DND-41 (cell line): Measurements from ENCODE around the gene IQCK.

Experiments used
- ATAC-seq: fragments of 200-7000 bp; cut with Tn5 transposase; 3 replicates; pipeline ENCODE4 v1.9.1; 2021; ENCODE audit warnings: low read depth; ENCODE audit not compliant: insufficient read depth
- DNase-seq: peaks from one replicate; pipeline ENCODE4 v3.0.0-alpha.2; 2020
- H2AFZ ChIP-seq: 2 replicates; pipeline ENCODE4 v1.6.0; 2012; ENCODE audit warnings: low read depth, low read length
- H3K27ac ChIP-seq: 2 replicates; pipeline ENCODE4 v1.5.1; 2012; ENCODE audit warnings: low read length, inconsistent platforms
- H3K27me3 ChIP-seq: fragments of 200-600 bp; sonication (generic); 2 replicates; pipeline ENCODE4 v1.6.0; 2012; ENCODE audit warnings: low read length, mild to moderate bottlenecking, inconsistent platforms; ENCODE audit not compliant: insufficient read depth, poor library complexity
- H3K36me3 ChIP-seq: 2 replicates; pipeline ENCODE4 v1.5.1; 2012; ENCODE audit warnings: low read length, inconsistent platforms; ENCODE audit not compliant: insufficient read depth
- H3K4me1 ChIP-seq: 2 replicates; pipeline ENCODE4 v1.5.1; 2012; ENCODE audit warnings: mild to moderate bottlenecking, low read length; ENCODE audit not compliant: insufficient read depth
- H3K4me2 ChIP-seq: 2 replicates; pipeline ENCODE4 v1.6.0; 2012; ENCODE audit warnings: mild to moderate bottlenecking, moderate library complexity, low read length, inconsistent platforms; ENCODE audit not compliant: insufficient read depth
- H3K4me3 ChIP-seq, 2 experiments: fragments of 200-600 bp in 1 of 2; shearing (Covaris generic) in 1 of 2; 2 replicates each; pipeline ENCODE4 v1.5.1; 2012 to 2016; ENCODE audit warnings: inconsistent platforms in 2 of 2, low read length in 2 of 2, mild to moderate bottlenecking in 2 of 2, low read depth in 1 of 2, moderate library complexity in 1 of 2
- H3K79me2 ChIP-seq: 2 replicates; pipeline ENCODE4 v1.6.0; 2012; ENCODE audit warnings: low read length, inconsistent platforms; ENCODE audit not compliant: insufficient read depth
- H3K9ac ChIP-seq: 2 replicates; pipeline ENCODE4 v1.6.0; 2012; ENCODE audit warnings: low read depth, mild to moderate bottlenecking, inconsistent platforms, low read length, moderate library complexity
- H3K9me3 ChIP-seq: 2 replicates; pipeline ENCODE4 v1.5.1; 2012; ENCODE audit warnings: low read length, moderate library complexity, mild to moderate bottlenecking, inconsistent platforms; ENCODE audit not compliant: insufficient read depth, severe bottlenecking
- H4K20me1 ChIP-seq: 2 replicates; pipeline ENCODE4 v1.6.0; 2012; ENCODE audit warnings: low read length; ENCODE audit not compliant: insufficient read depth
- EZH2 ChIP-seq: IDR thresholded peaks from 3 replicates; pipeline ENCODE4 v1.6.1; 2012; ENCODE audit warnings: borderline replicate concordance, low read depth, mild to moderate bottlenecking, moderate library complexity, low read length, inconsistent platforms; ENCODE audit not compliant: severe bottlenecking
- TF ChIP-seq, protein P1 (sequence below): IDR thresholded peaks from 2 replicates; pipeline ENCODE4 v1.5.1; 2012; ENCODE audit warnings: borderline replicate concordance, low read length, moderate library complexity, mild to moderate bottlenecking; ENCODE audit not compliant: poor library complexity, severe bottlenecking; ENCODE audit errors: extremely low read depth

IQCK gene

DNA sequence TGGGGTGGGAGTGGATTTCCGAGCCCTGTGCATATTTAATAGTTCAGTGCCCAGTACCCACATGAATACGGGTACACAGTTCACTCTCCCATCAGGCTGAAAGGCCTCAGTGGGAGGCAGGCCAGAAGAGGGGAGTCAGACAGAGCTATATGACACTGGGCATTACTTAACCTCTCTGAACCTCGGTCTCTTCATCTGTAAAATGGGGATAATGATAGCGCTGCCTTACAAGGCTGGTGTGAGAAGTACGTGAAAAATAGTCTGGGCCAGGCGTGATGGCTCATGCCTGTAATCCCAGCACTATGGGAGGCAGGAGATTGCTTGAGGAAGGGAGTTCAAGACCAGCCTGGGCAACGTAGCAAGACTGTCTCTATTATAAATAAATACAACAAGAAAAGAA is 163.0 kb downstream of the IQCK start:
- no peak for DNase-seq
- Histone ChIP-seq H2AFZ (no peak overlapping the region), H3K4me3 (no peak overlapping the region), H3K79me2 (no peaks in the 10 kb centered on the region), H3K4me1 (peaks cover 2% of the 10 kb centered on the region; the same call in 1 of the 2 replicates), H3K27ac (no peak overlapping the region), H3K4me2 (no peak overlapping the region), H3K9ac (no peak overlapping the region), H3K36me3 (no peaks in the 10 kb centered on the region), H3K9me3 (no peaks in the 10 kb centered on the region), H3K27me3 (no peaks in the 10 kb centered on the region), H4K20me1 (no peaks in the 10 kb centered on the region)
- ATAC-seq: no peak
- no peak for TF ChIP-seq EZH2
- TF ChIP-seq, protein P1, sequence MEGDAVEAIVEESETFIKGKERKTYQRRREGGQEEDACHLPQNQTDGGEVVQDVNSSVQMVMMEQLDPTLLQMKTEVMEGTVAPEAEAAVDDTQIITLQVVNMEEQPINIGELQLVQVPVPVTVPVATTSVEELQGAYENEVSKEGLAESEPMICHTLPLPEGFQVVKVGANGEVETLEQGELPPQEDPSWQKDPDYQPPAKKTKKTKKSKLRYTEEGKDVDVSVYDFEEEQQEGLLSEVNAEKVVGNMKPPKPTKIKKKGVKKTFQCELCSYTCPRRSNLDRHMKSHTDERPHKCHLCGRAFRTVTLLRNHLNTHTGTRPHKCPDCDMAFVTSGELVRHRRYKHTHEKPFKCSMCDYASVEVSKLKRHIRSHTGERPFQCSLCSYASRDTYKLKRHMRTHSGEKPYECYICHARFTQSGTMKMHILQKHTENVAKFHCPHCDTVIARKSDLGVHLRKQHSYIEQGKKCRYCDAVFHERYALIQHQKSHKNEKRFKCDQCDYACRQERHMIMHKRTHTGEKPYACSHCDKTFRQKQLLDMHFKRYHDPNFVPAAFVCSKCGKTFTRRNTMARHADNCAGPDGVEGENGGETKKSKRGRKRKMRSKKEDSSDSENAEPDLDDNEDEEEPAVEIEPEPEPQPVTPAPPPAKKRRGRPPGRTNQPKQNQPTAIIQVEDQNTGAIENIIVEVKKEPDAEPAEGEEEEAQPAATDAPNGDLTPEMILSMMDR: no peak

DNA sequence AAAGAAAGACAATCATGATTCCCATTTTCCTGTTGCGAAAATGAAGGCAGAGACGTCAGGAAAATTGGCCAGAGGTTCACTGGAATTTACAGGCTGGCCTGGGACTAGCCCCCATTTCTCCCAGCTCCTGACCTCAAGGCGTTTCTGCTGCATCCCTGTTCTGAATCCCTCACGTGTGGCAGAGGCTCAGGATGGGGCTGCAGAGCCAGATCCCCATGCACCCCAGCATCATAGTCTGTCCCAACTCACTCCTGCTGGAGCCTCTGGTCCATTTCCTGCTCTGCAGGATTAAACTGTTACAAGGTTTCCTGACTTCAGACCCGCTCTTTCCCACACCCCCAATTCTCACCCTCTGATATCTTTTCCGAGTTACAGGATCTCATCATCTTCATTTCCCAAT is 163.7 kb downstream of the IQCK start:
- ATAC-seq (no peak), DNase-seq (no peak)
- Histone ChIP-seq H3K79me2 (no peaks in the 10 kb centered on the region), H3K9me3 (no peaks in the 10 kb centered on the region), H4K20me1 (no peaks in the 10 kb centered on the region), H3K27me3 (no peaks in the 10 kb centered on the region), H3K9ac (no peak overlapping the region), H3K4me3 (no peak overlapping the region), H3K36me3 (no peaks in the 10 kb centered on the region), H3K4me2 (no peak overlapping the region), H3K4me1 (peaks cover 8% of the 10 kb centered on the region), H2AFZ (no peak overlapping the region), H3K27ac (no peak overlapping the region)
- TF ChIP-seq, protein P1: no peak
- no peak for TF ChIP-seq EZH2

DNA sequence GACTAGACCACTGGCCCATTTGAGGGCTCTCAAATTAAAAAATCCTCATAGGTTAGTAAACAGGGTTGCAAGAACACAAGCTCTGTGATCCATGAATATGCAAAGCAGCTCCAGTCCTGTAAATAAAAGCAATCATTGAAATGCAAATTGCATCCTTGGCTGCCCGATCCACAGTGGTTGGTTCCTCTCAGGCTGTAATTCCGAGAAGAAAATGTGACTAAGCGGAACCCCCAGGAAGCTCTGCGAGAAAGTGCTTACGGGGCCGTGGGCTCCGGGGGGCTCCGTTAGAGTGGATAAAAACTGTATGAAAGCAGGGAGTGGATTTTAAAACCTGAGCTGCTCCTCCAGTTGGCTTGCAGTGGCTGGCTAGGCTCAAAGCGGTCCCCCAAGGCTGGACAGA is 164.1 kb downstream of the IQCK start:
- Histone ChIP-seq H3K36me3 (no peaks in the 10 kb centered on the region), H3K79me2 (no peaks in the 10 kb centered on the region), H3K27ac (no peak overlapping the region), H3K4me2 (no peak overlapping the region), H3K9ac (no peak overlapping the region), H4K20me1 (no peaks in the 10 kb centered on the region), H3K4me1 (peaks cover 8% of the 10 kb centered on the region), H3K9me3 (no peaks in the 10 kb centered on the region), H2AFZ (no peak overlapping the region), H3K27me3 (no peaks in the 10 kb centered on the region), H3K4me3 (no peak overlapping the region)
- no peak for ATAC-seq
- DNase-seq: no peak
- TF ChIP-seq, protein P1: no peak
- no peak for TF ChIP-seq EZH2

DNA sequence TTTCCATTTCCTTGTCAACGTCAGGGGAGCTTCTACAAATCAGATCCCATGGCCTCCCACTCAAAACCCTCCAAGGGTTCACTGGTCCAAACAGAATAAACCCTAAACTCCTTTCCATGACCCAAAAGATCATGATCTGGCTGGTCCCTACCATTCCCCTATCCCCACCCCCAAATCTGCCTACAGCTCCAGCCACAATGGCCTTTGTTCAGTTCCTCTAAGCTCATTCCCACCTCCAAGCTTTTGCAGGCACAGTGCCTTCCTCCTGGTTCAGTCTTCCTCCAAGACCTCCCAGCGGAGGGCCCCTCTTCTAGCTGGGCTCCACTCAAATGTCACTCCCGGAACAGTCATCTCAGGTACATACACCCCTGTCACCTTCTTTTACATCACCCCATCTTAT is 164.6 kb downstream of the IQCK start:
- no peak overlapping the region for H3K9ac ChIP-seq
- H3K36me3 ChIP-seq: no peaks in the 10 kb centered on the region
- H2AFZ ChIP-seq: no peak overlapping the region
- H3K4me1 ChIP-seq: peaks cover 8% of the 10 kb centered on the region
- no peak overlapping the region for H3K27ac ChIP-seq
- TF ChIP-seq, protein P1: no peak
- TF ChIP-seq EZH2: no peak
- ATAC-seq: no peak
- H3K79me2 ChIP-seq: no peaks in the 10 kb centered on the region
- no peaks in the 10 kb centered on the region for H4K20me1 ChIP-seq
- H3K27me3 ChIP-seq: no peaks in the 10 kb centered on the region
- H3K4me2 ChIP-seq: no peak overlapping the region
- H3K9me3 ChIP-seq: no peaks in the 10 kb centered on the region
- DNase-seq: no peak
- no peak overlapping the region for H3K4me3 ChIP-seq
